ENCODE data around the gene PRKCG.

The PRKCG gene

DNA sequence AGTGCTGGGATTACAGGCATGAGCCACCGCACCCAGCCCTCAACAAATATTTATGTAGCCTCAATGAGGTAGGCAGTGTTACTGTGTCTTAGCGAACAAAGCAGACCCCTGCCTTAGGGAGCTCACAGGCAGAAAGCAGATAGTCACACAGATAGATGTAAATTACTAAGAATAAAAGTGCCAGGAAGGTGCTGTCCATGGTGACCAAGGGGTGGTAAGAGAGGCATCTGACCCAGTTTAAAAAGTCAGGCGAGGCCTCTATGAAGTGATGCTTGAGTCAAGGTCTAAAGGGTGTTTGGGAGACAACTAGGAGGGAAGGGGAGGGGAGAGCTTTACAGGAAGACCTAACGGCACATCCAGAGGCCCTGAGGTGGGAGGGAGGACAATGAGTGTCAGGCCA lies 14.7 kb downstream of the PRKCG start:
- TF ChIP-seq POU2F2 (IDR thresholded peaks at IDR 0.05; ENCODE audit: low read depth, low read length), result no peak
- TF ChIP-seq POLR2A (IDR thresholded peaks at IDR 0.05; ENCODE audit: low read depth, low read length), result no peak
- TF ChIP-seq TAF1 (IDR thresholded peaks at IDR 0.05; ENCODE audit: low read depth, low read length), result no peak
- no peak for TF ChIP-seq SPI1 (IDR thresholded peaks at IDR 0.05; ENCODE audit: low read depth, low read length)
- TF ChIP-seq PAX5 (IDR thresholded peaks at IDR 0.05; ENCODE audit: insufficient read depth, low read length, severe bottlenecking), result no peak
- TF ChIP-seq POLR2AphosphoS5 (IDR thresholded peaks at IDR 0.05; ENCODE audit: low read depth, low read length), result no peak
- FAIRE-seq (no peak), DNase-seq (ENCODE audit: insufficient read length, low spot score) (no peak)

DNA sequence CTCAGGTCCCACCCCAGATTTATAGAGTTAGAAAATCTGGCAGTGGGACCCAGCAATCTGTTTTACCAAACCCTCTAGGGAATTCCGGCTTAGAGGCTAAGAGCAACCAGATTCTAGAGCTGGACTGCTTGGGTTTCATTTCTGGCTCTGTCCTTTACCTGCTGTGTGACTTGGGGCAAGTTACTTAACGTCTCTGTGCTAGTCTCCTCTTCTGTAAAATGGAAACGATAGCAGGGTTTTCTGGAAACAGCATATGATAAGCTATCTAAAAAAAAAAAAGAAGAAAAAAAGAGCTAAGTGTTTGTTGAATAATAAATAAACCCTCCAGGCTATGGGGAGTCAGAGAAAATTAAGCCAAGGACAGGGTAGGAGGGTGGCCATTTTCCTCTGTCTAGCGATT lies 15.5 kb downstream of the PRKCG start:
- TF ChIP-seq TAF1 (IDR thresholded peaks at IDR 0.05; ENCODE audit: low read depth, low read length) (no peak), SPI1 (IDR thresholded peaks at IDR 0.05; ENCODE audit: low read depth, low read length) (no peak), PAX5 (IDR thresholded peaks at IDR 0.05; ENCODE audit: insufficient read depth, low read length, severe bottlenecking) (no peak), POLR2A (IDR thresholded peaks at IDR 0.05; ENCODE audit: low read depth, low read length) (no peak), POLR2AphosphoS5 (IDR thresholded peaks at IDR 0.05; ENCODE audit: low read depth, low read length) (no peak), POU2F2 (IDR thresholded peaks at IDR 0.05; ENCODE audit: low read depth, low read length) (no peak)
- no peak for FAIRE-seq
- DNase-seq (ENCODE audit: insufficient read length, low spot score), result no peak

DNA sequence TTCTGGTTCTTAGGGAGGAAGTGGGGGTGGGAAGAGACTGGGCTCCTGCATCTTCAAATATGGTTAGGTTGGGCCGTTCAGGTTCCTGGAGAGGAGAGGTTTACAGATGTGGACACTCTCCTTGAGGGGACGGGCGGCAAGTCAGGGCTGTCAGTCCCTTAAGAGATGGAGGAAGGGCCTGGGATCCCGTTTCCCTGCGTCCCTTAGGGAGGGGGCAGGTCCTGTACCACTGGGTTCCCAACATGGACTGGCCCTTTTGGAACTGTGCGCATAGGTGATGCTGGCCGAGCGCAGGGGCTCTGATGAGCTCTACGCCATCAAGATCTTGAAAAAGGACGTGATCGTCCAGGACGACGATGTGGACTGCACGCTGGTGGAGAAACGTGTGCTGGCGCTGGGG lies 16.2 kb downstream of the PRKCG start:
- no peak for TF ChIP-seq POLR2AphosphoS5 (IDR thresholded peaks at IDR 0.05; ENCODE audit: low read depth, low read length)
- no peak for TF ChIP-seq POLR2A (IDR thresholded peaks at IDR 0.05; ENCODE audit: low read depth, low read length)
- TF ChIP-seq SPI1 (IDR thresholded peaks at IDR 0.05; ENCODE audit: low read depth, low read length), result no peak
- no peak for TF ChIP-seq TAF1 (IDR thresholded peaks at IDR 0.05; ENCODE audit: low read depth, low read length)
- no peak for TF ChIP-seq POU2F2 (IDR thresholded peaks at IDR 0.05; ENCODE audit: low read depth, low read length)
- DNase-seq (ENCODE audit: insufficient read length, low spot score) (no peak), FAIRE-seq (no peak)

DNA sequence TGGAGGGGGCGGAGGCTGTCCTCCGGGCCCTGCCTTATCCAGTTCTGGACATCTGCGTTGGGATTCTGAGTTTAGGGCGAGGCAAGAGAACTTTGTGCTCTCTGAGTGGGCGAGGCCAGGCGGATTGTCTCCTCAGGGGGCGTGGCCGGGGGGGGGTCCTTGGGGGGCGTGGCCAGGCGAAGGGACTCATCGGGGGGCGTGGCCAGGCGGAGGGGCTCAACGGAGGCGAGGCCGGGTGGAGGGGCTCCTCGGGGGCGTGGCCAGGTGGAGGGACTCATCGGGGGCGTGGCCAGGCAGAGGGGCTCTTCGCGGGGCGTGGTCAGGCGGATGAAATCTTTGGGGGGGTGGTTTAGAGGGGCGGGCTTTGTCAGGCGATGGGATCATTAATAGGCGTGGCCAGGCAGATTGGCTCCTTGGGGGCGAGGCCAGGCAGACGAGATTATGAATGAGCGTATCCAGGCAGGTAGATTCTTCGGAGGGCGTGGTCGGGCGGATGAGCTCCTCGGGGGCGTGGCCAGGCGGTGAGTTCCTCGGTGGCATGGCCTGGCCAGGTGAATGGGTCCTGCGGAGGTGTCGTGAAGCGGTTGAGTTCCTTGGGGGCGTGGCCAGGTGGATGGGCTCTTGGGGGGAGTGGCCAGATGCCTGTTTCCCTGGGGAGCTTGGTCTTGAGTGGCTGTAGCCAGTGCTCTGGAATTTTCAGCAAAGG lies 16.8 kb downstream of the PRKCG start:
- TF ChIP-seq PAX5 (IDR thresholded peaks at IDR 0.05; ENCODE audit: insufficient read depth, low read length, severe bottlenecking) (no peak), TAF1 (IDR thresholded peaks at IDR 0.05; ENCODE audit: low read depth, low read length) (no peak), POLR2A (IDR thresholded peaks at IDR 0.05; ENCODE audit: low read depth, low read length) (no peak), POLR2AphosphoS5 (IDR thresholded peaks at IDR 0.05; ENCODE audit: low read depth, low read length) (no peak), POU2F2 (IDR thresholded peaks at IDR 0.05; ENCODE audit: low read depth, low read length) (no peak), SPI1 (IDR thresholded peaks at IDR 0.05; ENCODE audit: low read depth, low read length) (no peak)
- no peak for DNase-seq (ENCODE audit: insufficient read length, low spot score)
- no peak for FAIRE-seq

DNA sequence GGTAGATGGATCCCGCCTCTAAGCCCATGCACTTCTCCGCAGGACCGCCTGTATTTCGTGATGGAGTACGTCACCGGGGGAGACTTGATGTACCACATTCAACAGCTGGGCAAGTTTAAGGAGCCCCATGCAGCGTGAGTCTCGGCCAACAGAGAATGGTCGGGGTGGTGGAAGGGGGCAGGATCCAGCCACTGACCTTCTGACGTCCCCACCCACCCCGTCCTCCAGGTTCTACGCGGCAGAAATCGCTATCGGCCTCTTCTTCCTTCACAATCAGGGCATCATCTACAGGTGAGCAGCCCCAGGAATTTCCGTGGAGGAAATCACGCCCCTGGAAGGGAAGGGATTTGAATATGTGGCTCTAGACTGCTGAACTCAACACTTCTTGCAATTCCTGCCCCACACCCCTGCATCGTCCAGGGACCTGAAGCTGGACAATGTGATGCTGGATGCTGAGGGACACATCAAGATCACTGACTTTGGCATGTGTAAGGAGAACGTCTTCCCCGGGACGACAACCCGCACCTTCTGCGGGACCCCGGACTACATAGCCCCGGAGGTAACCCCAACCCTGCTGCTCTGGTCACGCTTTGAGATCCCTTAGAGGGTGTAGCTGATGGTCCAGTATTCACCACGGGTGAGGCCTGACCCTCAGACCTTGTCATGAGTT lies 18.3 kb downstream of the PRKCG start:
- DNase-seq (ENCODE audit: insufficient read length, low spot score) (no peak), FAIRE-seq (no peak)
- TF ChIP-seq POLR2A (IDR thresholded peaks at IDR 0.05; ENCODE audit: low read depth, low read length), result no peak

DNA sequence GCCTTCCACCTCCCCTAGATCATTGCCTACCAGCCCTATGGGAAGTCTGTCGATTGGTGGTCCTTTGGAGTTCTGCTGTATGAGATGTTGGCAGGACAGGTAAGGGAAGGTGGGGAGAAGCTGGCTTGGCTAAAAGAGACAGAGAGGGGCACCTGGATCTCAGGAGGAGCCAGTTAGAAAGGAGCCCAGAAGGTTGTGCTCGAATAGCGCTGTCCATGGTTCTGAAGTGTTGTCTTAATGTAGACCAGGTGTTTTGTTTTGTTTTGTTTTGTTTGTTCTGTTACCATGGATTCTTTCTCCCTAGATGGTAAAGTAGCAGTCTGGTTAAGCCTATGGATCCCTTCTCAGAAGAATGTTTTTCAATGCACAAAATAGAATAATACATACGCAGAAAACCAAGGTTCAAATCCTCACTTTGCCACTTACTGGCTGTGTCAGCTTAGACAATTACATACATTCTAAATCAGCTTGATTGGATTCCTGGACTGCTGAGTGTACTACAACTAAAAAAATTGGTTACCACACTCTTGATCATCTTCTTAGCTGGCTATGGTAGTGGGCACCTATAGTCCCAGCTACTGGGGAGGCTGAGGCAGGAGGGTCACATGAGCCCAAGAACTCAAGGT lies 21.2 kb downstream of the PRKCG start:
- no peak for TF ChIP-seq POLR2AphosphoS5 (IDR thresholded peaks at IDR 0.05; ENCODE audit: low read depth, low read length)
- no peak for TF ChIP-seq POU2F2 (IDR thresholded peaks at IDR 0.05; ENCODE audit: low read depth, low read length)
- no peak for TF ChIP-seq TAF1 (IDR thresholded peaks at IDR 0.05; ENCODE audit: low read depth, low read length)
- no peak for TF ChIP-seq PAX5 (IDR thresholded peaks at IDR 0.05; ENCODE audit: insufficient read depth, low read length, severe bottlenecking)
- TF ChIP-seq POLR2A (IDR thresholded peaks at IDR 0.05; ENCODE audit: low read depth, low read length), result no peak
- no peak for TF ChIP-seq SPI1 (IDR thresholded peaks at IDR 0.05; ENCODE audit: low read depth, low read length)
- FAIRE-seq (no peak), DNase-seq (ENCODE audit: insufficient read length, low spot score) (no peak)

DNA sequence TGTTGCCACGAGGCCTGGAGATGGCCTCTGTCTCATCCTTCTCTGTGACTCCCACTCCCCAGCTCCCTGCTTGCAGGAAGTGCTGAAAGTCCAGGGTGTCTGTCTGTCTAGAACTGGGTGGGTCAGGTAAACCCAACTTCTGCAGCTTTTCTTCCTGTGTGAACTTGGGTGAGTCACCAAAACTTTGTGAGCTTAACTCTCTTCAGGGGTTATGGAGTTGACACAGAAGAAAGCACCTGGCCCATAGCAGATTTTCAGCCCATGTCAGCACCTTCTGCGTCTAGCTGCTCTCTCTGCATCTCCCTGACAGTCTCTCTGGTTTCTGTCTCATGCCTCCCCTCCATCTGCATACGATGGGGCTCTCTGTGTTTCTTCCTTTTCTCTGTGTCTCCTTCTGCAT lies 22.9 kb downstream of the PRKCG start:
- DNase-seq (ENCODE audit: insufficient read length, low spot score) (no peak), FAIRE-seq (no peak)
- TF ChIP-seq POLR2AphosphoS5 (IDR thresholded peaks at IDR 0.05; ENCODE audit: low read depth, low read length), result no peak
- no peak for TF ChIP-seq PAX5 (IDR thresholded peaks at IDR 0.05; ENCODE audit: insufficient read depth, low read length, severe bottlenecking)

DNA sequence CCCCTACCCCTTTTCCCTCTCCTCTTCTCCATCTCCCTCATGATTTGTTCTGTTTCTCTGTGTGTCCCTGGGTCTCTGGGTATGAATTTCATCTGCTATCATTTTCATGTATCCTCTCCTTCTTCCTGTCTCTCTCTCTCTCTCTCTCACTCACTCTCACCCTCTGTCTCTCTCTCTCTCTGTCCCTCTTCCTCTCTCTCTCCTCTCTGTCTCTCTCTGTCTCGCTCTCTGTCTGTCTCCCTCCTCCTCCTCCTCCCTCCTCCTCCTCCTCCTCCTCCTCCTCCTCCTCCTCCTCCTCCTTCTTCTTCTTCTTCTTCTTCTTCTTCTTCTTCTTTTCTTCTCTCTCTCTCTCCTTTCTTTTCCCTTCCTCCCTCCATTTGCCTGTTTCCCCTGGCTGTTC lies 23.8 kb downstream of the PRKCG start:
- DNase-seq (ENCODE audit: insufficient read length, low spot score) (no peak), FAIRE-seq (no peak)
- no peak for TF ChIP-seq POU2F2 (IDR thresholded peaks at IDR 0.05; ENCODE audit: low read depth, low read length)
- TF ChIP-seq SPI1 (IDR thresholded peaks at IDR 0.05; ENCODE audit: low read depth, low read length), result no peak

DNA sequence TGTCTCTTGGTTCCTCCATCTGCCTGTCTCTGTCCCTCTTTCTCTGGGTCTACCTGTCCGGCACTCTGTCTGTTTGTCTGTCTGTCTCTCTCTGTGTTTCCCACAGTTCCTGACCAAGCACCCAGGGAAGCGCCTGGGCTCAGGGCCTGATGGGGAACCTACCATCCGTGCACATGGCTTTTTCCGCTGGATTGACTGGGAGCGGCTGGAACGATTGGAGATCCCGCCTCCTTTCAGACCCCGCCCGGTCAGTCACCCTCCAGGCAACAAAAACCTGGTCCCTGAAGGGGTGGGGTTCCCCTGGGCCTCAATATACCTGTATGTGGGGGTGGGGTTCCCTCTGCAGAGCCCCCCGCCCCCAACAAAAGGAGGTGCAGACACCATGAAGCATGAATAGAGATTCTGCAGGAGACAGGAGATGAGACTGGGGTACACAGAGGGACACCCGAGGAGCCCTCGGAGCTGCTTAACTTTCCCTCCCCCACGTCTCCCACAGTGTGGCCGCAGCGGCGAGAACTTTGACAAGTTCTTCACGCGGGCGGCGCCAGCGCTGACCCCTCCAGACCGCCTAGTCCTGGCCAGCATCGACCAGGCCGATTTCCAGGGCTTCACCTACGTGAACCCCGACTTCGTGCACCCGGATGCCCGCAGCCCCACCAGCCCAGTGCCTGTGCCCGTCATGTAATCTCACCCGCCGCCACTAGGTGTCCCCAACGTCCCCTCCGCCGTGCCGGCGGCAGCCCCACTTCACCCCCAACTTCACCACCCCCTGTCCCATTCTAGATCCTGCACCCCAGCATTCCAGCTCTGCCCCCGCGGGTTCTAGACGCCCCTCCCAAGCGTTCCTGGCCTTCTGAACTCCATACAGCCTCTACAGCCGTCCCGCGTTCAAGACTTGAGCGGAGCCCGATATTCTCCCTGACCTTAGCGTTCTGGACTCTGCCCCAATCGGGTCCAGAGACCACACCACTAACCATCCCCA lies 24.5 kb downstream of the PRKCG start:
- DNase-seq (ENCODE audit: insufficient read length, low spot score) (peak; percentile 71), FAIRE-seq (no peak)
- TF ChIP-seq POLR2A (IDR thresholded peaks at IDR 0.05; ENCODE audit: low read depth, low read length) (no peak), TAF1 (IDR thresholded peaks at IDR 0.05; ENCODE audit: low read depth, low read length) (no peak)
